B cell (primary cell): Measurements from ENCODE around the gene ACP3.

Experiments used
- CTCF ChIP-seq: fragments of 200-600 bp; IDR thresholded peaks from one replicate; pipeline ENCODE4 v1.8.0; 2022; ENCODE audit warnings: antibody characterized with exemption, mild to moderate bottlenecking
- EZH2 ChIP-seq: IDR thresholded peaks from 2 replicates; pipeline ENCODE4 v1.6.1; 2012; ENCODE audit warnings: borderline replicate concordance, low read depth, mild to moderate bottlenecking, moderate library complexity, low read length; ENCODE audit not compliant: insufficient read depth, poor library complexity, severe bottlenecking

DNA sequence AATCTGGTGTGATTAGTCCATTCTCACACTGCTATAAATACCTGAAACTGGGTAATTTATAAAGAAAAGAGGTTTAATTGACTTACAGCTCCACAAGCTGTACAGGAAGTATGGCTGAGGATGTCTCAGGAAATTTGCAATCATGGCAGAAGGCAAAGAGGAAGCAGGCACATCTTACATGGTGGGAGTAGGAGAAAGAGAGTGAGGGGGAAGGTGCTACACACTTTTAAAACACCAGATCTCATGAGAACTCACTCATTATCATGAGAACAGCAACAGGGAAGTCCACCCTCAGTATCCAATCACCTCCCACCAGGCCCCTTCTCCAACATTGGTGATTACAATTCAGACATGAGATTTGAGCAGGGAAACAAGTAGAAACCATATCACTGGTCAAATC is 24.0 kb upstream of the ACP3 start:
- TF ChIP-seq CTCF (no peak), EZH2 (no peak)
